ENCODE measurements around the gene MRPL52. TPM values are rescaled to one million over a fixed set of nuclear protein-coding genes. Genes with fewer than 3 reads are reported as not detected.

Gene MRPL52
- total RNA-seq, 2 experiments from 2014 or later = 154 to 170 TPM

DNA sequence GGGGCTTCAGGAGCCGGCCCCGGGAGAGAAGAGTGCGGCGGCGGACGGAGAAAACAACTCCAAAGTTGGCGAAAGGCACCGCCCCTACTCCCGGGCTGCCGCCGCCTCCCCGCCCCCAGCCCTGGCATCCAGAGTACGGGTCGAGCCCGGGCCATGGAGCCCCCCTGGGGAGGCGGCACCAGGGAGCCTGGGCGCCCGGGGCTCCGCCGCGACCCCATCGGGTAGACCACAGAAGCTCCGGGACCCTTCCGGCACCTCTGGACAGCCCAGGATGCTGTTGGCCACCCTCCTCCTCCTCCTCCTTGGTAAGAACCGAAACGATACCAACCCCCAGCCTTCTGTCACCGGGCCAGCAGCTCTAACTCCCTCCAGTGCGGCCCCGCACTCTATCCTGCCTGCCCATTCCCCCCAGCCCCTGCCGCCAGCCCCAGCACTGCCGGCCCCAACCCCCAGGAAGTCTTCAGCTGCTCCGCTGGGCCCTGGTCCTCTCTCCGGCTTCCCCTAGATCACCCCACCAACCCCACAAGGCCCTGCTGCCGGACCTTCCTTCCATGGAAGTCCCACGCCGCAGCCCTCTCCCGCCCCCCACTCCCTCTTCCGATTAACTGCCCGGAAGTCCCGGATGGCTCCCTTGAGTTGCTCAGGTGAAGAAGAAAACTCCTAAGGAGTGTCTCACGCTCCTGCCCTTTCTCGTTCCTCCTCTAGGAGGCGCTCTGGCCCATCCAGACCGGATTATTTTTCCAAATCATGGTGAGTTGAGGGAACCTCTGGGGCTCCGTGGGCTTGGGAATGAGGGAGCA, 42.5 kb downstream of the MRPL52 start:
- Mint-ChIP-seq H3K27ac (peak overlapping the region; percentile 99), H3K4me3 (peak overlapping the region; percentile 89), H3K4me1 (peaks cover 33% of the 10 kb centered on the region), H3K36me3 (peaks cover 6% of the 10 kb centered on the region), H3K27me3 (no peaks in the 10 kb centered on the region), H3K9me3 (no peaks in the 10 kb centered on the region)
- DNase-seq = peak; percentile 61

DNA sequence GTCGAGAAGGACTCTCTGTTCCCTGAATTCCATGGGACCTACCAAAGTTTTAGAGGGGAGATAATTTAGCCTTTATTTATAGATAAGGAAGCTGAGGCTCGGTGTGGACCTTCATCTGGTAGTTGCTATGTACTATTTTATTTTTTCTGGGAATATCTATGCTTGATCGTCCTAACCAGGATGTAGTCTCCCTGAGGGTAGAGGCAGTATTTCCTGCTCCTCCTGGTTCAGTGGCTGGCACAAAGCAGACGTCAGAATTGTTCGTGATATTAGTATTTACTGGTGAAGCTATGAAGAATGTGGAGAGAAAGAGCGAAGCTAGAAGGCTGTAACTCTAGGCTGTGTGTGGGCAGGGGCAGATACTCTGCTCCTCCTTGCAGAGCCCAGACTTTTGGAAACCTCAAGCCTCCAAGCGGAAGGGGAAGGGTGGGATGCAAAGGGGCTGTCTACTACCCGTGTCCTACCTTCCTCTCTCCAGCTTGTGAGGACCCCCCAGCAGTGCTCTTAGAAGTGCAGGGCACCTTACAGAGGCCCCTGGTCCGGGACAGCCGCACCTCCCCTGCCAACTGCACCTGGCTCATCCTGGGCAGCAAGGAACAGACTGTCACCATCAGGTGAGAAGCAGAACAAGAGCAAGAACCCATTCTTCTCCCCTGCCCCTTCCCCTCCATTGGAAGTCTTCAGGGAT, 43.3 kb downstream of the MRPL52 start:
- peaks cover 33% of the 10 kb centered on the region for H3K4me1 Mint-ChIP-seq
- peak overlapping the region; percentile 89 for H3K4me3 Mint-ChIP-seq
- H3K27ac Mint-ChIP-seq = peak overlapping the region; percentile 89
- no peaks in the 10 kb centered on the region for H3K9me3 Mint-ChIP-seq
- no peak for DNase-seq
- peaks cover 6% of the 10 kb centered on the region for H3K36me3 Mint-ChIP-seq
- no peaks in the 10 kb centered on the region for H3K27me3 Mint-ChIP-seq

DNA sequence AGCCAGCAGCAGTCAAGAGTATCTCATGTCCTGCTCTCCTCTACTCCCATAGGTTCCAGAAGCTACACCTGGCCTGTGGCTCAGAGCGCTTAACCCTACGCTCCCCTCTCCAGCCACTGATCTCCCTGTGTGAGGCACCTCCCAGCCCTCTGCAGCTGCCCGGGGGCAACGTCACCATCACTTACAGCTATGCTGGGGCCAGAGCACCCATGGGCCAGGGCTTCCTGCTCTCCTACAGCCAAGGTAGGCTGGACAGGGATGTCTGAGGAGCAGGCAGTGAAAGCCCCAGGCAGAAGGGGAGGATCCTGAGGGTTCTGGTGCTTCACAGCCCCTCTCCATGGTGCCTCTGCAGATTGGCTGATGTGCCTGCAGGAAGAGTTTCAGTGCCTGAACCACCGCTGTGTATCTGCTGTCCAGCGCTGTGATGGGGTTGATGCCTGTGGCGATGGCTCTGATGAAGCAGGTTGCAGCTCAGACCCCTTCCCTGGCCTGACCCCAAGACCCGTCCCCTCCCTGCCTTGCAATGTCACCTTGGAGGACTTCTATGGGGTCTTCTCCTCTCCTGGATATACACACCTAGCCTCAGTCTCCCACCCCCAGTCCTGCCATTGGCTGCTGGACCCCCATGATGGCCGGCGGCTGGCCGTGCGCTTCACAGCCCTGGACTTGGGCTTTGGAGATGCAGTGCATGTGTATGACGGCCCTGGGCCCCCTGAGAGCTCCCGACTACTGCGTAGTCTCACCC, 45.5 kb downstream of the MRPL52 start:
- Mint-ChIP-seq H3K4me1 (peaks cover 29% of the 10 kb centered on the region), H3K9me3 (no peaks in the 10 kb centered on the region), H3K36me3 (peaks cover 6% of the 10 kb centered on the region), H3K27ac (no peak overlapping the region), H3K4me3 (no peak overlapping the region), H3K27me3 (no peaks in the 10 kb centered on the region)
- DNase-seq = no peak

DNA sequence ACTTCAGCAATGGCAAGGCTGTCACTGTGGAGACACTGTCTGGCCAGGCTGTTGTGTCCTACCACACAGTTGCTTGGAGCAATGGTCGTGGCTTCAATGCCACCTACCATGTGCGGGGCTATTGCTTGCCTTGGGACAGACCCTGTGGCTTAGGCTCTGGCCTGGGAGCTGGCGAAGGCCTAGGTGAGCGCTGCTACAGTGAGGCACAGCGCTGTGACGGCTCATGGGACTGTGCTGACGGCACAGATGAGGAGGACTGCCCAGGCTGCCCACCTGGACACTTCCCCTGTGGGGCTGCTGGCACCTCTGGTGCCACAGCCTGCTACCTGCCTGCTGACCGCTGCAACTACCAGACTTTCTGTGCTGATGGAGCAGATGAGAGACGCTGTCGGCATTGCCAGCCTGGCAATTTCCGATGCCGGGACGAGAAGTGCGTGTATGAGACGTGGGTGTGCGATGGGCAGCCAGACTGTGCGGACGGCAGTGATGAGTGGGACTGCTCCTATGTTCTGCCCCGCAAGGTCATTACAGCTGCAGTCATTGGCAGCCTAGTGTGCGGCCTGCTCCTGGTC, 46.1 kb downstream of the MRPL52 start:
- no peaks in the 10 kb centered on the region for H3K27me3 Mint-ChIP-seq
- peaks cover 6% of the 10 kb centered on the region for H3K36me3 Mint-ChIP-seq
- no peak overlapping the region for H3K27ac Mint-ChIP-seq
- H3K4me3 Mint-ChIP-seq = no peak overlapping the region
- H3K4me1 Mint-ChIP-seq = peaks cover 23% of the 10 kb centered on the region
- H3K9me3 Mint-ChIP-seq = no peaks in the 10 kb centered on the region
- no peak for DNase-seq

DNA sequence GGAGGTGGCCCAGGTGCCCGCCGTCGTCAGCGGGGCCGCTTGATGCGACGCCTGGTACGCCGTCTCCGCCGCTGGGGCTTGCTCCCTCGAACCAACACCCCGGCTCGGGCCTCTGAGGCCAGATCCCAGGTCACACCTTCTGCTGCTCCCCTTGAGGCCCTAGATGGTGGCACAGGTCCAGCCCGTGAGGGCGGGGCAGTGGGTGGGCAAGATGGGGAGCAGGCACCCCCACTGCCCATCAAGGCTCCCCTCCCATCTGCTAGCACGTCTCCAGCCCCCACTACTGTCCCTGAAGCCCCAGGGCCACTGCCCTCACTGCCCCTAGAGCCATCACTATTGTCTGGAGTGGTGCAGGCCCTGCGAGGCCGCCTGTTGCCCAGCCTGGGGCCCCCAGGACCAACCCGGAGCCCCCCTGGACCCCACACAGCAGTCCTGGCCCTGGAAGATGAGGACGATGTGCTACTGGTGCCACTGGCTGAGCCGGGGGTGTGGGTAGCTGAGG, 47.4 kb downstream of the MRPL52 start:
- no peak for DNase-seq
- Mint-ChIP-seq H3K4me1 (peaks cover 22% of the 10 kb centered on the region), H3K4me3 (no peak overlapping the region), H3K27me3 (no peaks in the 10 kb centered on the region), H3K36me3 (peaks cover 6% of the 10 kb centered on the region), H3K9me3 (no peaks in the 10 kb centered on the region), H3K27ac (no peak overlapping the region)

DNA sequence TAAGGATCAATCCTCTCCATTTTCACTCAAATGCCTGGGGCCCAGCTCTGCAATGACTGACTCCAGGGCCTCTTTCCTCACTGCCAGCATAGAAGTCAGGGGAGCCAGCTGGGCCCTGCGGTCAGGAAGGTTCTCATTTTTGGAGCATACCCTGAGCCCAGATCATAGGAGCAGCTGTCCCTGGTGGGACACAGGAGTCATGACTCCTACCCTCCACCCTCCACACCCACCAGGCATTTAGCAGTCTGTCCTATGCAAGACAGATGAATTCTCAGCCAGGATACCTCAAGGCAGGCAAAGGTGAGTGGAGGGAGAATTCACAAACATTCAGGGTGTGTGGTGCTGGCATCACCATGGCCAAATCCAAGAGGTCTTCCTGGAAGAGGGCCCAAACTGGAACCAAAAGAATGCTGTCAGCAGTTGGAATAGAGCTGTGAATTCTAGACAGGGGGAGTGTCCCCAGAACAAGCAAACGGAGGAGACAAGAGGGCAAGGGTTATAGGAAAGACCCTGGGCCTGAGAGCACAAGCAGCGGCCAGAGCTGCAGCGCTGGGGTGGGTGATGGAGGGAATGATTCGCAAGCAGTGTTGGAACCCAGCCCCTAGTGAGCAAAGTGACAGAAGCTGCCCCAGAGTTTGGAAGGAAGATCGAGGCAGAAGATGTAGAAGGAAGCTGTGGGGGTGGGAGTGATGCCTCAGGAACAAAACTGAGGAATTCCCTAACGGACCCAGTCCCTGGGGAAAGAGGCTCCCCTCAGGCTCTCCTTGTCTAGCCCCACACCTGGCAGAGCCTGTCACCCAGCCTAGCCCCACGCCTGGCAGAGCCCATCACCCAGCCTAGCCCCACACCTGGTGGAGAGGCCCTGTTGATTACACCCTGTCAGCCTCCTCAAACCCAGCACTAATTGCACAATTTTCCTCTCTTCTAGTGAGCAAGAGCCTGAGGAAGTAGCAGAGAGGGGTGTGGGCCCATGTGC, 48.9 kb downstream of the MRPL52 start:
- Mint-ChIP-seq H3K9me3 (no peaks in the 10 kb centered on the region), H3K27ac (no peak overlapping the region), H3K36me3 (peaks cover 6% of the 10 kb centered on the region), H3K27me3 (no peaks in the 10 kb centered on the region), H3K4me3 (no peak overlapping the region), H3K4me1 (peaks cover 20% of the 10 kb centered on the region)
- DNase-seq = no peak

DNA sequence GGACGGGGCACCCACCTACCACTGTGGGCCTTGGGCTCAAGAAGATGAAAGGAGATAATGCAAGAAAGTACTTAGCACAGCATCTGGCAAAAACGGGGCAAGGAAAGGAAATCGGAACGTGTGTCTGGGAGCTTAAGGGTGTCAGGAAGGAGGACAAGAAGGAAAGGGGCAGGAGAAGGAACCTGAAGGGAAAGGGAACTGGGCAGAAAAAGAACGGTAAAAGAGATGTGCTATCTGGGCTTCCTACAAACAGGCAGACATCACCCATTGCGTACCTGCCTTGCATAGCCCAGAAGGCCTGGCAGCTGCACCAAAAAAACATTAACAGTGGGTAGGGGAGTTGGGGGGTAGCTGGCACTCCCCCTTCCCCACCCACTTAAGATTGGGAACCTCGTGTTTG, 52.4 kb downstream of the MRPL52 start:
- Mint-ChIP-seq H3K27me3 (no peaks in the 10 kb centered on the region), H3K4me3 (no peak overlapping the region), H3K36me3 (no peaks in the 10 kb centered on the region), H3K27ac (no peak overlapping the region), H3K9me3 (no peaks in the 10 kb centered on the region), H3K4me1 (peaks cover 28% of the 10 kb centered on the region)
- DNase-seq = no peak

DNA sequence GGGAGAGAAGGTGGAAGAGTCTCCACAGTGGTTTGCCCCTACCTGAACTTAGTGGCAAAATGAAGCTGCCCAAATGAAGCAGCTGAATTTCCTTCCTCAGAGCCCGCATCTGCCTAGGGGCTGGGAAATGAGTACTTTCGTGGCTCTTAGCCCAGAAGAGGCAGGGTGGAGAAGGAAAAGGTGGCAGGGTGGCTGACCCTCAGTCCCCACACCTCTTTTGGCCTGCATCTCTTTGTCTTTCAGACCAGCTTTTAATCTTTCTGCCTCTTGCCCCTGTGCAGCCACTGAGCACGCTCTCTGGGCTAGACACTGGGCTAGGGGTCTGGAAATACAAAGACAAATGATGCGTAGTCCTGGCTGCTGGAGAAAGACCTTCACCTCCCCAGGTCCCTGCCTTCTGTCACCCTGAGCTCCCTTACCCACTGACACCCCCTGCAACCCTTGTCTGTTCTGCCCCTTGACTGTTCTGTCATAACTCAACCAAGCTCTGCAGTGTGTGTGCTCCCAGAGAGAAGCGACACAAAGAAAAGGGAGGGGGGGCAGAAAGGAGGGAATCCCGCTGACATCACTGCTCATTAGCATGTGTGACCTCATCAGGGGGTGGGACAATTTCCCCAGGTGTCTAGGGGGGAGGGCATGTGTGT, 53.0 kb downstream of the MRPL52 start:
- Mint-ChIP-seq H3K27me3 (no peaks in the 10 kb centered on the region), H3K4me1 (peaks cover 34% of the 10 kb centered on the region), H3K9me3 (no peaks in the 10 kb centered on the region), H3K4me3 (no peak overlapping the region), H3K36me3 (no peaks in the 10 kb centered on the region), H3K27ac (no peak overlapping the region)
- DNase-seq = no peak

DNA sequence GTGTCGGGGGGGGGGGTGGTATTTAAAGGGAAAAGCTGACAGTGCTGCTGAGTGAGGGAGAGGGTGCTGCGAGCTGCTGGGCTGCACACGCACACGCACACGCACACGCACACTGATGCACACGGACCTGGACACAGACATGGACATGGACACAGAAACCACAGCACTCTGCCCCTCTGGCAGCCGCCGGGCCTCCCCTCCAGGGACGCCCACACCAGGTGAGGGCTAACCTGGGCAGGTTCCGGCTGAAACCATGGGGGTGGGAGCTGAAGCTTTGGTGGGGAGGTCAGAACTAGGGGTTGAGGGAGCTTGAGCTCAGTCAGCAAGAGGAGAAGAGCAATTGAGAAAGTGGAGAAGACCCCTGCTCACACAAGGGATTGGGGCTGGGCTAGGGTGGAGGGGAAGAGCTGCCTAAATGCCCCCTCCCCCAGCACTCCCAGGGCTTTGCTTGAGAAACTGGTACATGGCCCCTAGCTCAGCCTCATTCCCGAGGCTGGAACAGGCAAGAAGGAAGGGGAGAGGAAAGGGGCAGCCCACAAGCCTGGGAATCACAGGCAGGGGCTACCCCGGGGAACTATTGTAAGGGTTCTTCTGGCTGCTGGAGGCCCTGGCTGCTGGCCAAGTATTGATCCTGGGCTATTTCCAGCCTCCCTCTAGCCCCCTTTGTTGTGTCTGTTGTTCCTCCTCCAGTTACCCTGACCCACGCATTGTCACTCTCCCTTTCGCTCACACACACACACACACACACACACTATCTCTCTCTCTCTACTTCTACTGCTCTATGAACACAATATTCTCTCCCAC, 53.7 kb downstream of the MRPL52 start, which contains the start of gene REM2:
TSS of gene REM2 (plus strand) at position 50 of the 804 bp plus-strand sequence. CDS start at position 116, 66 bp downstream.
- Mint-ChIP-seq H3K36me3 (no peaks in the 10 kb centered on the region), H3K4me1 (peaks cover 41% of the 10 kb centered on the region), H3K4me3 (no peak within 1 kb of the TSS), H3K27ac (peak within 1 kb of the TSS; percentile 39), H3K9me3 (no peaks in the 10 kb centered on the region), H3K27me3 (no peaks in the 10 kb centered on the region)
- no peak for DNase-seq

DNA sequence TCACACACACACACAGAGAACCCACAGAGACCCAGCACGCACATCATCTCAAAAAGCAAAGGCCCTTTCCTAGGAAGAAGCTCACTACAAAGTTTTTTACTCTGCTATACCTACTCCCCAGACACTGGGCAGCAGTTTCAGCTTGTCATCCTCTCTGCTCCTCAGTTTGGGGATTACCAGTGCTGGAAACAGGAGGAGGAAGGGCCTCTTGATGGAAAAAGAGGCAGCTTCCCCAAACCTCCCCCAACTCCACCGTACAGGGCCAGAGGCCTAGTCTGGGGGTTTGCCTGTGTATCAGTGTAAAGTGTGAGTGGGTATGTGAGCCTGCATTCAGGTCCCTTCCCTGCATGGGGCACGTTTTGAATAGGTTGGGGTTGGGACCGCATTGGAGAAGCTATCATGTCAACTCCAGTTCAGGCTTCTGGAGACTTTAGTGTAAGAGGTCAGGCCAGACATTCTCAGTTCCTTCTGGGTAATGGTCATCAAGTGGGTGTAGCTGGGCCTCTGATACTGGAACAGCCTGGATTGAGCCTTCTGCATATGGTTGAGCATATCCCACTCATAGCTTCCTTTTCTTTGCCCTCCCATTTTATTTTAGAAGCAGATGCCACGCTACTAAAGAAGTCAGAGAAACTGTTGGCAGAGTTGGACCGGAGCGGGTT, 54.5 kb downstream of the MRPL52 start:
- H3K4me1 Mint-ChIP-seq = peaks cover 43% of the 10 kb centered on the region
- no peak overlapping the region for H3K4me3 Mint-ChIP-seq
- H3K27me3 Mint-ChIP-seq = no peaks in the 10 kb centered on the region
- H3K36me3 Mint-ChIP-seq = no peaks in the 10 kb centered on the region
- H3K9me3 Mint-ChIP-seq = no peaks in the 10 kb centered on the region
- DNase-seq = no peak
- H3K27ac Mint-ChIP-seq = no peak overlapping the region
